Trophoblast cell (in vitro differentiated cells and primary cell): ENCODE results near the gene ULK4.

ENCODE experiments used
- DNase-seq, 2 donors: peaks; one replicate each; pipeline ENCODE4 v3.0.0-alpha.2; 2016
- H2AFZ ChIP-seq: 2 replicates; pipeline ENCODE4 v1.6.1; 2013; ENCODE audit warnings: low read length, moderate library complexity, mild to moderate bottlenecking; ENCODE audit not compliant: insufficient read depth, poor library complexity
- H2AK5ac ChIP-seq: 2 replicates; pipeline ENCODE4 v1.6.1; 2013; ENCODE audit warnings: mild to moderate bottlenecking, low read length
- H2BK120ac ChIP-seq: 2 replicates; pipeline ENCODE4 v1.6.1; 2013; ENCODE audit warnings: low read length, mild to moderate bottlenecking, moderate library complexity; ENCODE audit not compliant: insufficient read depth, poor library complexity
- H2BK12ac ChIP-seq: 2 replicates; pipeline ENCODE4 v1.6.1; 2013; ENCODE audit warnings: mild to moderate bottlenecking, low read length, moderate library complexity
- H2BK5ac ChIP-seq: 2 replicates; pipeline ENCODE4 v1.6.1; 2013; ENCODE audit warnings: low read length, low read depth, moderate library complexity, mild to moderate bottlenecking; ENCODE audit not compliant: poor library complexity
- H3K14ac ChIP-seq: 2 replicates; pipeline ENCODE4 v1.6.1; 2013; ENCODE audit warnings: mild to moderate bottlenecking, low read length
- H3K18ac ChIP-seq: 2 replicates; pipeline ENCODE4 v1.6.1; 2013; ENCODE audit warnings: mild to moderate bottlenecking, low read length
- H3K23ac ChIP-seq: 2 replicates; pipeline ENCODE4 v1.6.1; 2013; ENCODE audit warnings: low read length
- H3K27ac ChIP-seq: 2 replicates; pipeline ENCODE4 v1.5.1; 2013; ENCODE audit warnings: low read depth, mild to moderate bottlenecking, inconsistent platforms, low read length, moderate library complexity
- H3K27me3 ChIP-seq: 2 replicates; pipeline ENCODE4 v1.6.1; 2013; ENCODE audit warnings: inconsistent platforms, mild to moderate bottlenecking, low read length, moderate library complexity; ENCODE audit not compliant: insufficient read depth
- H3K36me3 ChIP-seq, 2 experiments: 1 replicate in 1 of 2; 2 replicates in 1 of 2; pipeline ENCODE4 v1.6.1; 2013; ENCODE audit warnings: low read length in 2 of 2, mild to moderate bottlenecking in 2 of 2, moderate library complexity in 1 of 2; ENCODE audit not compliant: insufficient read depth in 2 of 2, control insufficient read depth in 1 of 2
- H3K4ac ChIP-seq: 2 replicates; pipeline ENCODE4 v1.6.1; 2013; ENCODE audit warnings: low read depth, mild to moderate bottlenecking, low read length, moderate library complexity
- H3K4me1 ChIP-seq, 2 experiments: 1 replicate in 1 of 2; 2 replicates in 1 of 2; pipeline ENCODE4 v1.6.1; 2013; ENCODE audit warnings: low read length in 2 of 2, mild to moderate bottlenecking in 2 of 2, moderate library complexity in 1 of 2; ENCODE audit not compliant: insufficient read depth in 2 of 2, control insufficient read depth in 1 of 2
- H3K4me2 ChIP-seq: 2 replicates; pipeline ENCODE4 v1.6.1; 2013; ENCODE audit warnings: inconsistent platforms, mild to moderate bottlenecking, low read length, moderate library complexity
- H3K4me3 ChIP-seq: 2 replicates; pipeline ENCODE4 v1.5.1; 2013; ENCODE audit warnings: mild to moderate bottlenecking, low read depth, low read length, inconsistent platforms
- H3K79me1 ChIP-seq: one replicate; pipeline ENCODE4 v1.6.1; 2013; ENCODE audit warnings: low read length
- H3K79me2 ChIP-seq: 2 replicates; pipeline ENCODE4 v1.6.1; 2013; ENCODE audit warnings: low read length, mild to moderate bottlenecking; ENCODE audit not compliant: control insufficient read depth, insufficient read depth, poor library complexity
- H3K9ac ChIP-seq: 2 replicates; pipeline ENCODE4 v1.6.1; 2013; ENCODE audit warnings: mild to moderate bottlenecking, low read length
- H3K9me3 ChIP-seq: 2 replicates; pipeline ENCODE4 v1.6.1; 2013; ENCODE audit warnings: low read depth, mild to moderate bottlenecking, control low read depth, inconsistent platforms, low read length; ENCODE audit not compliant: insufficient read depth
- H4K12ac ChIP-seq: 2 replicates; pipeline ENCODE4 v1.6.1; 2013; ENCODE audit warnings: low read depth, mild to moderate bottlenecking, low read length, moderate library complexity
- H4K8ac ChIP-seq: 2 replicates; pipeline ENCODE4 v1.6.1; 2013; ENCODE audit warnings: low read depth, mild to moderate bottlenecking, low read length, moderate library complexity
- H4K91ac ChIP-seq: one replicate; pipeline ENCODE4 v1.6.1; 2013; ENCODE audit warnings: low read depth, mild to moderate bottlenecking, low read length, moderate library complexity
- WGBS: extraction: QIAGEN DNeasy Blood & Tissue Kit; methylation state at CpG from one replicate; pipeline ENCODE4 v1.1.7; 2013; ENCODE audit warnings: missing lambda C conversion rate; ENCODE audit not compliant: insufficient read length, insufficient coverage; ENCODE audit errors: extremely low coverage; 5-methylcytosine and 5-hydroxymethylcytosine counted together

The ULK4 gene

GRCh38 chr3:42005401-42005800, 43.5 kb upstream of the ULK4 start:
- DNase-seq, result no peak

GRCh38 chr3:42002790-42003189, 40.9 kb upstream of the ULK4 start:
- H3K4me2 ChIP-seq, result no peak overlapping the region
- no peak overlapping the region for H2BK5ac ChIP-seq
- DNase-seq, result no peak
- no peak overlapping the region for H3K23ac ChIP-seq
- no peak overlapping the region for H2BK12ac ChIP-seq
- WGBS, result no CpG with 5 or more reads among the region's 4 CpGs
- H3K18ac ChIP-seq, result no peak overlapping the region
- H3K4me1 ChIP-seq, result no peaks in the 10 kb centered on the region
- no peaks in the 10 kb centered on the region for H3K27me3 ChIP-seq
- H3K9me3 ChIP-seq, result no peaks in the 10 kb centered on the region
- H3K79me2 ChIP-seq, result no peaks in the 10 kb centered on the region
- no peak overlapping the region for H4K91ac ChIP-seq
- H3K4me3 ChIP-seq, result no peak overlapping the region
- H3K14ac ChIP-seq, result no peak overlapping the region
- H4K8ac ChIP-seq, result no peak overlapping the region
- no peak overlapping the region for H3K27ac ChIP-seq
- H2AK5ac ChIP-seq, result no peak overlapping the region
- H2AFZ ChIP-seq, result no peak overlapping the region
- no peak overlapping the region for H3K9ac ChIP-seq
- no peak overlapping the region for H3K4ac ChIP-seq
- no peaks in the 10 kb centered on the region for H3K36me3 ChIP-seq
- H2BK120ac ChIP-seq, result no peak overlapping the region
- no peak overlapping the region for H4K12ac ChIP-seq
- H3K79me1 ChIP-seq, result no peaks in the 10 kb centered on the region

More at GRCh38 chr3:42005401-42005800, 43.5 kb upstream of the ULK4 start:
- Histone ChIP-seq H3K4me2 (no peak overlapping the region), H3K23ac (no peak overlapping the region), H2AFZ (no peak overlapping the region), H3K27ac (no peak overlapping the region), H4K91ac (no peak overlapping the region), H3K4me3 (no peak overlapping the region), H3K27me3 (no peaks in the 10 kb centered on the region), H3K4ac (no peak overlapping the region), H2AK5ac (no peak overlapping the region), H2BK120ac (no peak overlapping the region), H3K9ac (no peak overlapping the region), H4K12ac (no peak overlapping the region), H2BK5ac (no peak overlapping the region), H3K79me1 (no peaks in the 10 kb centered on the region), H3K9me3 (no peaks in the 10 kb centered on the region), H3K36me3 (no peaks in the 10 kb centered on the region), H4K8ac (no peak overlapping the region), H3K18ac (no peak overlapping the region), H3K4me1 (no peaks in the 10 kb centered on the region), H3K14ac (no peak overlapping the region), H3K79me2 (no peaks in the 10 kb centered on the region), H2BK12ac (no peak overlapping the region)
- WGBS, result no CpG with 5 or more reads among the region's 4 CpGs

DNA sequence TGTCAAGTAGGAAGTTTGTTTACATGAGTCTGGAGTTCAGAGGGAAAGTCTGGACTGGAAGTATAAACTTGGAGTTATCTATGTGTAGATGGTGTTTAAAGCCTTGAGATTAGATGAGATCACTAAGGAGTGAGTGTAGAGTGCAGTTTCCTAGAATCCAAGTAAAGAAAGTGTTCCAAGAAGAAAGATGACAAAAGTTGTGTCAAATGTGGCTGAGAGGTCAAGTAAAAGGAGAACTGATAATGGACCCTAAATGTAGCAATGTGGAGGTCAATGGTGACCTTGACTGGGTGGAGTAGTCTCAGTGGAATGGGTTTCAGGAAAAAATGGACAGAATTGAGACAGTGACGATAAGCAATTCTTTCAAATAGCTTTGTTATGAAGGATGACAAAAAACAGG, 39.9 kb upstream of the ULK4 start:
- Histone ChIP-seq H3K79me2 (no peaks in the 10 kb centered on the region), H3K36me3 (no peaks in the 10 kb centered on the region), H3K23ac (no peak overlapping the region), H2BK5ac (no peak overlapping the region), H3K14ac (no peak overlapping the region), H3K4me3 (no peak overlapping the region), H2BK120ac (no peak overlapping the region), H3K18ac (no peak overlapping the region), H3K4ac (no peak overlapping the region), H3K4me2 (no peak overlapping the region), H3K79me1 (no peaks in the 10 kb centered on the region), H2AFZ (no peak overlapping the region), H3K27me3 (no peaks in the 10 kb centered on the region), H3K9me3 (no peaks in the 10 kb centered on the region), H3K9ac (no peak overlapping the region), H2BK12ac (no peak overlapping the region), H3K27ac (no peak overlapping the region), H4K8ac (no peak overlapping the region), H4K91ac (no peak overlapping the region), H2AK5ac (no peak overlapping the region), H4K12ac (no peak overlapping the region), H3K4me1 (no peaks in the 10 kb centered on the region)
- DNase-seq, result no peak
- no CpG with 5 or more reads among the region's 1 CpG for WGBS

- WGBS, result no CpG with 5 or more reads among the region's 1 CpG
- H3K79me1 ChIP-seq, result no peaks in the 10 kb centered on the region
Observed at GRCh38 chr3:41999909-42000308, 38.0 kb upstream of the ULK4 start.

More at GRCh38 chr3:41999909-42000308, 38.0 kb upstream of the ULK4 start:
- Histone ChIP-seq H2BK12ac (no peak overlapping the region), H4K91ac (no peak overlapping the region), H3K4me2 (no peak overlapping the region), H3K27ac (no peak overlapping the region), H3K27me3 (no peaks in the 10 kb centered on the region), H2BK120ac (no peak overlapping the region), H3K36me3 (no peaks in the 10 kb centered on the region), H3K9me3 (no peaks in the 10 kb centered on the region), H3K4me3 (no peak overlapping the region), H3K23ac (no peak overlapping the region), H2BK5ac (no peak overlapping the region), H2AK5ac (no peak overlapping the region), H2AFZ (no peak overlapping the region), H3K4ac (no peak overlapping the region), H3K9ac (no peak overlapping the region), H4K12ac (no peak overlapping the region), H3K14ac (no peak overlapping the region), H3K79me2 (no peaks in the 10 kb centered on the region), H3K4me1 (no peaks in the 10 kb centered on the region), H3K18ac (no peak overlapping the region), H4K8ac (no peak overlapping the region)
- no peak for DNase-seq
